ENCODE results near the gene KRTAP9-7. TPM values are rescaled to one million over a fixed set of nuclear protein-coding genes. Genes with fewer than 3 reads are reported as not detected.
"Not testable (repeated sequence)": the region's sequence is repeated elsewhere in the genome, so short reads cannot be mapped to it uniquely, and the experiment has no call there.

Gene KRTAP9-7
- not detected for total RNA-seq

GRCh38 chr17:41275648-41276190 lies at the start of gene KRTAP9-7:
Gene KRTAP9-7 (plus strand): TSS chr17:41275698. CDS start chr17:41275698, 0 bp downstream.
- ATAC-seq; H3K4me1 Mint-ChIP-seq (ENCODE audit: low read depth in 2 of 2); DNase-seq (ENCODE audit: low spot score); H3K9me3 Mint-ChIP-seq; H3K27ac Mint-ChIP-seq; H3K36me3 Mint-ChIP-seq; H3K4me3 Mint-ChIP-seq: not testable (repeated sequence)
- H3K27me3 Mint-ChIP-seq = peaks cover 20 to 35% of the 10 kb centered on the region in 2 donors

GRCh38 chr17:41226051-41226450 lies 49.4 kb upstream of the KRTAP9-7 start:
- Mint-ChIP-seq H3K4me1 (ENCODE audit: low read depth in 2 of 2) (no peaks in the 10 kb centered on the region), H3K36me3 (no peaks in the 10 kb centered on the region), H3K27ac (no peak overlapping the region), H3K4me3 (no peak overlapping the region), H3K27me3 (peaks cover 26 to 51% of the 10 kb centered on the region in 2 donors), H3K9me3 (no peaks in the 10 kb centered on the region)
- no peak for ATAC-seq
- no peak for DNase-seq (ENCODE audit: low spot score)

GRCh38 chr17:41226598-41227095 lies 48.9 kb upstream of the KRTAP9-7 start, which contains the start of gene KRTAP9-2:
Gene KRTAP9-2 (plus strand): TSS chr17:41226648. CDS start chr17:41226655, 7 bp downstream.
- H3K4me3 Mint-ChIP-seq = not testable (repeated sequence)

GRCh38 chr17:41230094-41230493 lies 45.4 kb upstream of the KRTAP9-7 start:
- no peak overlapping the region for H3K27ac Mint-ChIP-seq

More at GRCh38 chr17:41226598-41227095, 48.9 kb upstream of the KRTAP9-7 start, which contains the start of gene KRTAP9-2:
- ATAC-seq; H3K27ac Mint-ChIP-seq; DNase-seq (ENCODE audit: low spot score); H3K36me3 Mint-ChIP-seq; H3K9me3 Mint-ChIP-seq; H3K4me1 Mint-ChIP-seq (ENCODE audit: low read depth in 2 of 2): not testable (repeated sequence)
- peaks cover 23 to 45% of the 10 kb centered on the region in 2 donors for H3K27me3 Mint-ChIP-seq

GRCh38 chr17:41231731-41232130 lies 43.8 kb upstream of the KRTAP9-7 start:
- Mint-ChIP-seq H3K36me3 (no peaks in the 10 kb centered on the region), H3K27me3 (peaks cover 30 to 47% of the 10 kb centered on the region in 2 donors), H3K9me3 (no peaks in the 10 kb centered on the region), H3K4me1 (ENCODE audit: low read depth in 2 of 2) (no peaks in the 10 kb centered on the region), H3K27ac (no peak overlapping the region), H3K4me3 (no peak overlapping the region)
- DNase-seq (ENCODE audit: low spot score) (no peak), ATAC-seq (no peak)

More at GRCh38 chr17:41230094-41230493, 45.4 kb upstream of the KRTAP9-7 start:
- Mint-ChIP-seq H3K9me3 (no peaks in the 10 kb centered on the region), H3K36me3 (no peaks in the 10 kb centered on the region), H3K4me3 (no peak overlapping the region), H3K27me3 (peaks cover 25 to 40% of the 10 kb centered on the region in 2 donors), H3K4me1 (ENCODE audit: low read depth in 2 of 2) (no peaks in the 10 kb centered on the region)
- DNase-seq (ENCODE audit: low spot score) (no peak), ATAC-seq (no peak)

- H3K27ac Mint-ChIP-seq; H3K36me3 Mint-ChIP-seq; H3K4me3 Mint-ChIP-seq; H3K9me3 Mint-ChIP-seq; H3K4me1 Mint-ChIP-seq (ENCODE audit: low read depth in 2 of 2); DNase-seq (ENCODE audit: low spot score); ATAC-seq: not testable (repeated sequence)
- peaks cover 30 to 47% of the 10 kb centered on the region in 2 donors for H3K27me3 Mint-ChIP-seq
Observed at GRCh38 chr17:41232399-41233105, 42.9 kb upstream of the KRTAP9-7 start, which contains the start of gene KRTAP9-3. Gene KRTAP9-3 (plus strand): TSS chr17:41232449. CDS start chr17:41232502, 53 bp downstream.

- H3K4me3 Mint-ChIP-seq; ATAC-seq; H3K9me3 Mint-ChIP-seq; DNase-seq (ENCODE audit: low spot score); H3K36me3 Mint-ChIP-seq; H3K27ac Mint-ChIP-seq; H3K4me1 Mint-ChIP-seq (ENCODE audit: low read depth in 2 of 2): not testable (repeated sequence)
- H3K27me3 Mint-ChIP-seq = peaks cover 29 to 44% of the 10 kb centered on the region in 2 donors
Observed at GRCh38 chr17:41237116-41237515, 38.4 kb upstream of the KRTAP9-7 start.

GRCh38 chr17:41237949-41238437 lies 37.5 kb upstream of the KRTAP9-7 start, which contains the start of gene KRTAP9-8:
Gene KRTAP9-8 (plus strand): TSS chr17:41237999. CDS start chr17:41238052, 53 bp downstream.
- peaks cover 33 to 51% of the 10 kb centered on the region in 2 donors for H3K27me3 Mint-ChIP-seq
- not testable (repeated sequence) for H3K4me3 Mint-ChIP-seq; H3K9me3 Mint-ChIP-seq; DNase-seq (ENCODE audit: low spot score); H3K36me3 Mint-ChIP-seq; ATAC-seq; H3K27ac Mint-ChIP-seq; H3K4me1 Mint-ChIP-seq (ENCODE audit: low read depth in 2 of 2)

GRCh38 chr17:41246995-41247787 lies 28.3 kb upstream of the KRTAP9-7 start:
- H3K4me3 Mint-ChIP-seq; DNase-seq (ENCODE audit: low spot score); H3K4me1 Mint-ChIP-seq (ENCODE audit: low read depth in 2 of 2); H3K27ac Mint-ChIP-seq; H3K36me3 Mint-ChIP-seq; ATAC-seq; H3K9me3 Mint-ChIP-seq: not testable (repeated sequence)
- peaks cover 27 to 28% of the 10 kb centered on the region in 2 donors for H3K27me3 Mint-ChIP-seq

- H3K36me3 Mint-ChIP-seq; DNase-seq (ENCODE audit: low spot score); H3K9me3 Mint-ChIP-seq; ATAC-seq; H3K27ac Mint-ChIP-seq; H3K4me1 Mint-ChIP-seq (ENCODE audit: low read depth in 2 of 2); H3K4me3 Mint-ChIP-seq: not testable (repeated sequence)
- H3K27me3 Mint-ChIP-seq = peaks cover 21 to 29% of the 10 kb centered on the region in 2 donors
Observed at GRCh38 chr17:41249637-41250240, 25.8 kb upstream of the KRTAP9-7 start, which contains the start of gene KRTAP9-4. Gene KRTAP9-4 (plus strand): TSS chr17:41249687. CDS start chr17:41249721, 34 bp downstream.

GRCh38 chr17:41251261-41251660 lies 24.2 kb upstream of the KRTAP9-7 start:
- H3K27me3 Mint-ChIP-seq = peaks cover 26 to 37% of the 10 kb centered on the region in 2 donors
- no peak overlapping the region for H3K4me3 Mint-ChIP-seq
- no peaks in the 10 kb centered on the region for H3K36me3 Mint-ChIP-seq
- no peak overlapping the region for H3K27ac Mint-ChIP-seq
- DNase-seq (ENCODE audit: low spot score) = no peak
- H3K4me1 Mint-ChIP-seq (ENCODE audit: low read depth in 2 of 2) = no peaks in the 10 kb centered on the region
- ATAC-seq = no peak
- H3K9me3 Mint-ChIP-seq = no peaks in the 10 kb centered on the region

GRCh38 chr17:41254861-41255260 lies 20.6 kb upstream of the KRTAP9-7 start:
- DNase-seq (ENCODE audit: low spot score) = no peak
- H3K27me3 Mint-ChIP-seq = peaks cover 35 to 57% of the 10 kb centered on the region in 2 donors
- no peaks in the 10 kb centered on the region for H3K36me3 Mint-ChIP-seq
- ATAC-seq = no peak
- no peaks in the 10 kb centered on the region for H3K4me1 Mint-ChIP-seq (ENCODE audit: low read depth in 2 of 2)
- H3K9me3 Mint-ChIP-seq = no peaks in the 10 kb centered on the region
- H3K4me3 Mint-ChIP-seq = no peak overlapping the region
- no peak overlapping the region for H3K27ac Mint-ChIP-seq

Data from natural killer cell treated with Interleukin-12 subunit alpha and Interleukin-12 subunit beta and Interleukin-15 and Interleukin-18, amount 100 ng/mL, for 72 hours (primary cell).